ENCODE results near the gene RCBTB1. TPM values are rescaled to one million over a fixed set of nuclear protein-coding genes. Genes with fewer than 3 reads are reported as not detected.
A peak's percentile ranks its signal among the peaks of the same experiment; 100 is the strongest.
"Not testable (repeated sequence)": the region's sequence is repeated elsewhere in the genome, so short reads cannot be mapped to it uniquely, and the experiment has no call there.

RCBTB1 gene
- total RNA-seq, 1 donor from 2014 or later = 16.1 TPM

GRCh38 chr13:49606747-49607648 is 21.6 kb upstream of the RCBTB1 start:
- H2AFZ ChIP-seq (ENCODE audit: low read depth, low read length) = peak overlapping the region; percentile 72
- no peaks in the 10 kb centered on the region for H3K4me1 ChIP-seq (ENCODE audit: insufficient read depth, low read length)
- FAIRE-seq = peak; percentile 32
- Mint-ChIP-seq H3K27me3 (ENCODE audit: low read depth, unreplicated experiment) (no peaks in the 10 kb centered on the region), H3K4me3 (ENCODE audit: unreplicated experiment) (peak overlapping the region; percentile 70), H3K9me3 (ENCODE audit: unreplicated experiment) (no peaks in the 10 kb centered on the region), H3K4me1 (ENCODE audit: low read depth, unreplicated experiment) (peaks cover 12% of the 10 kb centered on the region), H3K27ac (ENCODE audit: unreplicated experiment) (peak overlapping the region; percentile 86), H3K36me3 (ENCODE audit: low read depth, unreplicated experiment) (no peaks in the 10 kb centered on the region)
- H3K4me2 ChIP-seq (ENCODE audit: low read length) = peak overlapping the region; percentile 80
- no peaks in the 10 kb centered on the region for H4K20me1 ChIP-seq (ENCODE audit: insufficient read depth, low read length)
- TF ChIP-seq EZH2 (IDR thresholded peaks at IDR 0.05; ENCODE audit: insufficient read depth, low read length) = no peak
- TF ChIP-seq, protein P1, sequence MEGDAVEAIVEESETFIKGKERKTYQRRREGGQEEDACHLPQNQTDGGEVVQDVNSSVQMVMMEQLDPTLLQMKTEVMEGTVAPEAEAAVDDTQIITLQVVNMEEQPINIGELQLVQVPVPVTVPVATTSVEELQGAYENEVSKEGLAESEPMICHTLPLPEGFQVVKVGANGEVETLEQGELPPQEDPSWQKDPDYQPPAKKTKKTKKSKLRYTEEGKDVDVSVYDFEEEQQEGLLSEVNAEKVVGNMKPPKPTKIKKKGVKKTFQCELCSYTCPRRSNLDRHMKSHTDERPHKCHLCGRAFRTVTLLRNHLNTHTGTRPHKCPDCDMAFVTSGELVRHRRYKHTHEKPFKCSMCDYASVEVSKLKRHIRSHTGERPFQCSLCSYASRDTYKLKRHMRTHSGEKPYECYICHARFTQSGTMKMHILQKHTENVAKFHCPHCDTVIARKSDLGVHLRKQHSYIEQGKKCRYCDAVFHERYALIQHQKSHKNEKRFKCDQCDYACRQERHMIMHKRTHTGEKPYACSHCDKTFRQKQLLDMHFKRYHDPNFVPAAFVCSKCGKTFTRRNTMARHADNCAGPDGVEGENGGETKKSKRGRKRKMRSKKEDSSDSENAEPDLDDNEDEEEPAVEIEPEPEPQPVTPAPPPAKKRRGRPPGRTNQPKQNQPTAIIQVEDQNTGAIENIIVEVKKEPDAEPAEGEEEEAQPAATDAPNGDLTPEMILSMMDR (IDR thresholded peaks at IDR 0.05; ENCODE audit: insufficient read depth, low read depth, low read length) = peak; percentile 79
- no peak overlapping the region for H3K27ac ChIP-seq (ENCODE audit: low read depth, low read length)
- no peak overlapping the region for H3K4me3 ChIP-seq (ENCODE audit: insufficient read depth, low read depth, low read length)
- peak; percentile 77 for DNase-seq (ENCODE audit: low read depth)
- no peaks in the 10 kb centered on the region for H3K27me3 ChIP-seq (ENCODE audit: insufficient read depth, low read length)
- H3K9me3 ChIP-seq (ENCODE audit: insufficient read depth, low read depth, low read length) = no peaks in the 10 kb centered on the region
- no peaks in the 10 kb centered on the region for H3K36me3 ChIP-seq (ENCODE audit: insufficient read depth, low read length)
- peak overlapping the region; percentile 49 for H3K9ac ChIP-seq (ENCODE audit: low read length)
- H3K79me2 ChIP-seq (ENCODE audit: insufficient read depth, low read length) = no peaks in the 10 kb centered on the region

- H3K4me3 Mint-ChIP-seq (ENCODE audit: unreplicated experiment) = no peak overlapping the region
- DNase-seq (ENCODE audit: low read depth) (no peak), FAIRE-seq (no peak)
- Histone ChIP-seq H3K4me2 (ENCODE audit: low read length) (no peak overlapping the region), H3K79me2 (ENCODE audit: insufficient read depth, low read length) (no peaks in the 10 kb centered on the region), H3K4me1 (ENCODE audit: insufficient read depth, low read length) (no peaks in the 10 kb centered on the region), H2AFZ (ENCODE audit: low read depth, low read length) (no peak overlapping the region), H4K20me1 (ENCODE audit: insufficient read depth, low read length) (no peaks in the 10 kb centered on the region), H3K27me3 (ENCODE audit: insufficient read depth, low read length) (no peaks in the 10 kb centered on the region), H3K9ac (ENCODE audit: low read length) (no peak overlapping the region), H3K4me3 (ENCODE audit: insufficient read depth, low read depth, low read length) (no peak overlapping the region), H3K27ac (ENCODE audit: low read depth, low read length) (no peak overlapping the region), H3K36me3 (ENCODE audit: insufficient read depth, low read length) (no peaks in the 10 kb centered on the region), H3K9me3 (ENCODE audit: insufficient read depth, low read depth, low read length) (no peaks in the 10 kb centered on the region)
- peaks cover 4% of the 10 kb centered on the region for H3K4me1 Mint-ChIP-seq (ENCODE audit: low read depth, unreplicated experiment)
- H3K27ac Mint-ChIP-seq (ENCODE audit: unreplicated experiment) = no peak overlapping the region
- TF ChIP-seq, protein P1 (IDR thresholded peaks at IDR 0.05; ENCODE audit: insufficient read depth, low read depth, low read length) = no peak
- TF ChIP-seq EZH2 (IDR thresholded peaks at IDR 0.05; ENCODE audit: insufficient read depth, low read length) = no peak
- H3K9me3 Mint-ChIP-seq (ENCODE audit: unreplicated experiment) = no peaks in the 10 kb centered on the region
- H3K27me3 Mint-ChIP-seq (ENCODE audit: low read depth, unreplicated experiment) = peaks cover 2% of the 10 kb centered on the region
- no peaks in the 10 kb centered on the region for H3K36me3 Mint-ChIP-seq (ENCODE audit: low read depth, unreplicated experiment)
Measured at GRCh38 chr13:49604570-49604969, 19.2 kb upstream of the RCBTB1 start.

DNA sequence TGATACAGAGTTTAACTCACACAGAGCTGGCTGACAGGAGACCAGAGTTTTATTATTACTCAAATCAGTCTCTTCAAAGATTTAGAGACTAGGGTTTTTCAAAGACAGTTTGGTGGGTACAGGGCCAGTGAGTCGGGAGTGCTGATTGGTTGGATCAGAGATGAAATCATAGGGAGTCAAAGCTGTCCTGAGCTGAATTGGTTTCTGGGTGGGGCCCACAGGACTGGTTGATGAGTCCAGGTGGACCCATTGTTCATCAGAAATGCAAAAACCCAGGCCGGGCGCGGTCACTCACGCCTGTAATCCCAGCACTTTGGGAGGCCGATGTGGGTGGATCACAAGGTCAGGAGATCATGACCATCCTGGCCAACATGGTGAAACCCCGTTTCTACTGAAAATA is 17.3 kb upstream of the RCBTB1 start:
- H3K79me2 ChIP-seq (ENCODE audit: insufficient read depth, low read length); H3K36me3 Mint-ChIP-seq (ENCODE audit: low read depth, unreplicated experiment); H3K4me1 Mint-ChIP-seq (ENCODE audit: low read depth, unreplicated experiment); H3K27ac Mint-ChIP-seq (ENCODE audit: unreplicated experiment); H3K4me3 Mint-ChIP-seq (ENCODE audit: unreplicated experiment); FAIRE-seq; H3K9me3 ChIP-seq (ENCODE audit: insufficient read depth, low read depth, low read length); H3K4me2 ChIP-seq (ENCODE audit: low read length); H3K9ac ChIP-seq (ENCODE audit: low read length); H3K36me3 ChIP-seq (ENCODE audit: insufficient read depth, low read length); H3K27ac ChIP-seq (ENCODE audit: low read depth, low read length); H3K4me1 ChIP-seq (ENCODE audit: insufficient read depth, low read length); H3K27me3 ChIP-seq (ENCODE audit: insufficient read depth, low read length); H3K9me3 Mint-ChIP-seq (ENCODE audit: unreplicated experiment); H3K27me3 Mint-ChIP-seq (ENCODE audit: low read depth, unreplicated experiment); H3K4me3 ChIP-seq (ENCODE audit: insufficient read depth, low read depth, low read length); DNase-seq (ENCODE audit: low read depth); H4K20me1 ChIP-seq (ENCODE audit: insufficient read depth, low read length): not testable (repeated sequence)
- peak overlapping the region; percentile 4 for H2AFZ ChIP-seq (ENCODE audit: low read depth, low read length)

Measured in astrocyte (in vitro differentiated cells and primary cell).